DND-41 (cell line): ENCODE results near the gene RAD51B.

Experiments
- EZH2 ChIP-seq: IDR thresholded peaks from 3 replicates; pipeline ENCODE4 v1.6.1; 2012; ENCODE audit warnings: borderline replicate concordance, low read depth, mild to moderate bottlenecking, moderate library complexity, low read length, inconsistent platforms; ENCODE audit not compliant: severe bottlenecking
- TF ChIP-seq, protein P1 (sequence below): IDR thresholded peaks from 2 replicates; pipeline ENCODE4 v1.5.1; 2012; ENCODE audit warnings: borderline replicate concordance, low read length, moderate library complexity, mild to moderate bottlenecking; ENCODE audit not compliant: poor library complexity, severe bottlenecking; ENCODE audit errors: extremely low read depth

DNA sequence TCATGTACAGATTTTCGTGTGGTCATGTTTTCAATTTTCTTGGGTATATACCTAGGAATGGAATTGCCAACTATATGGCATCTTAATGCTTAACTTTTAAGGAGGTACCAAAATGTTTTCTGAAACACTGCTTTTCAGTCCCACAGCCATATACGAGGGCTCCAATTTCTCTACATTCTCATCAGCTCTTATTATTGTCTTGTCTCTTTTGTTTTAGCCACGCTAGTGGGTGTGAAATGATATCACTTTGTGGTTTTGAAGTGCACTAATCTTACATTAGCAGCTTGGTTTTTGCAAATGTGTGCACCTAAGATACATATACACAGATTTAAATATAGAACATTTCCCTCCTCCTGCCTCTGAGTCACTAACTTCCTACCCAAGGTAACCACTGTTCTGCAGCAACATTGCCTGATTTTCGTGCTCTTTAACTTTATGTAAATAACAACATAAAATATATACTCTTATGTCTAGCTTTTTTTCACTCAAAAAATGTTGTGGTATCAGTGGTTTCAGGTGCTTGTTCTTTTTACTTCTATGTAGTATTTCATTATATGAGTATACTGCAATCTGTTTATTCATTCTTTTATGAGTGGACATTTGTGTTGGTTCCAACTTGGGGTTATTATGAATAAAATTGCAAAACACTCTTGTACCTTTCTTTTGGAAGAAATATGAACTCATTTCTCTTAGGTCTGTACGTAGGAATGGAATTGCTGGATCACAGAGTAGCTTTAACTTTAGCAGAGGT lies 900.2 kb downstream of the RAD51B start:
- TF ChIP-seq, protein P1, sequence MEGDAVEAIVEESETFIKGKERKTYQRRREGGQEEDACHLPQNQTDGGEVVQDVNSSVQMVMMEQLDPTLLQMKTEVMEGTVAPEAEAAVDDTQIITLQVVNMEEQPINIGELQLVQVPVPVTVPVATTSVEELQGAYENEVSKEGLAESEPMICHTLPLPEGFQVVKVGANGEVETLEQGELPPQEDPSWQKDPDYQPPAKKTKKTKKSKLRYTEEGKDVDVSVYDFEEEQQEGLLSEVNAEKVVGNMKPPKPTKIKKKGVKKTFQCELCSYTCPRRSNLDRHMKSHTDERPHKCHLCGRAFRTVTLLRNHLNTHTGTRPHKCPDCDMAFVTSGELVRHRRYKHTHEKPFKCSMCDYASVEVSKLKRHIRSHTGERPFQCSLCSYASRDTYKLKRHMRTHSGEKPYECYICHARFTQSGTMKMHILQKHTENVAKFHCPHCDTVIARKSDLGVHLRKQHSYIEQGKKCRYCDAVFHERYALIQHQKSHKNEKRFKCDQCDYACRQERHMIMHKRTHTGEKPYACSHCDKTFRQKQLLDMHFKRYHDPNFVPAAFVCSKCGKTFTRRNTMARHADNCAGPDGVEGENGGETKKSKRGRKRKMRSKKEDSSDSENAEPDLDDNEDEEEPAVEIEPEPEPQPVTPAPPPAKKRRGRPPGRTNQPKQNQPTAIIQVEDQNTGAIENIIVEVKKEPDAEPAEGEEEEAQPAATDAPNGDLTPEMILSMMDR, result no peak
- no peak for TF ChIP-seq EZH2
